ENCODE results near the gene NPR3.

GRCh38 chr5:32745317-32745716 is 34.2 kb downstream of the NPR3 start:
- TF ChIP-seq CTCF (IDR thresholded peaks at IDR 0.05 in 4 of 5, conservative IDR thresholded peaks at IDR 0.05 in 1 of 5) = no peak
- TF ChIP-seq POLR2A (IDR thresholded peaks at IDR 0.05) = no peak
